ENCODE results near the gene CDON. TPM values are rescaled to one million over a fixed set of nuclear protein-coding genes. Genes with fewer than 3 reads are reported as not detected.

Gene CDON
- total and polyA plus RNA-seq, 2 donors (not counting 3 experiments of a cell fraction or from before 2014, with no cell fraction given), result 1.6 to 3.8 TPM

DNA sequence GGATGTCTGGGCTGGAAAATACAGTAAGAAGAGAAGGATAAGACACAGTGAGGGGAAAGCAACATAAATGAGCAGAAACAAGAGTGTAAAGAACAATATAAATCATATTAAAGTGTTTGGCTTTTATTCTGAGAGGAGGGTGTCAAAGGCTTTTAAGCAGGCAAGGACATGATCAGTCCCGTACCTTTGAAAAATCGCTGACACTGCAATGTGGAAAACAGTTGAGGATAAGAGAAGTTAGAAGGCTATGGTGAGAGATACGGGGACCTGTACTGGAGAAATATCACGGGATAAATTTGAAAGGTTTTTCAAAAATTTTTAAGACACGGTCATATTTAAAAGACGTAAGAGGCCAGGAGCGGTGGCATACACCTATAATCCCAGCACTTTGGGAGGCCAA is 30.3 kb downstream of the CDON start:
- H4K20me1 ChIP-seq (replicated peaks; ENCODE audit: control insufficient read depth, extremely low read depth, insufficient read depth, low read length), result no peaks in the 10 kb centered on the region
- H3K9me1 ChIP-seq (replicated peaks; ENCODE audit: control insufficient read depth, extremely low read depth, insufficient read depth, low read length), result no peaks in the 10 kb centered on the region
- H2AFZ ChIP-seq (ENCODE audit: low read depth, low read length), result no peak overlapping the region
- DNase-seq (ENCODE audit: low read depth, low spot score) (no peak), FAIRE-seq (no peak)
- H3K79me2 ChIP-seq (ENCODE audit: control insufficient read depth, insufficient read depth, low read length), result no peaks in the 10 kb centered on the region
- no peak overlapping the region for H3K4me3 ChIP-seq (replicated peaks in 1 of 3; ENCODE audit: insufficient read depth in 1 of 3, low read depth in 1 of 3, low read length in 3 of 3)
- no peaks in the 10 kb centered on the region for H3K36me3 ChIP-seq (ENCODE audit: control insufficient read depth in 2 of 2, extremely low read depth in 1 of 2, insufficient read depth in 2 of 2, low read length in 2 of 2)
- peaks cover 0 to 6% of the 10 kb centered on the region in 2 experiments for H3K27me3 ChIP-seq (ENCODE audit: control insufficient read depth in 2 of 2, insufficient read depth in 2 of 2, low read length in 2 of 2)
- dilution Hi-C loops (cut with MboI; ENCODE audit: extremely low pct_ligation_motif_present, low sequenced_read_pairs), result no loop called here
- H3K9ac ChIP-seq (replicated peaks; ENCODE audit: extremely low read depth, insufficient read depth, low read length), result no peak overlapping the region
- H3K27ac ChIP-seq (ENCODE audit: insufficient read depth, low read depth, low read length), result no peak overlapping the region
- intact Hi-C loops (cut with micrococcal nuclease), result no loop called here
- ChIA-PET CTCF (no interaction called here), POLR2A (no interaction called here)
- BruUV-seq (replicated peaks), result no TSS peak
- H3K4me1 ChIP-seq (ENCODE audit: control insufficient read depth, extremely low read depth, insufficient read depth, low read length), result no peaks in the 10 kb centered on the region
- no peaks in the 10 kb centered on the region for H3K9me3 ChIP-seq (replicated peaks; ENCODE audit: control insufficient read depth, insufficient read depth, low read length)
- TF ChIP-seq MYC (IDR thresholded peaks at IDR 0.05; ENCODE audit: low read depth, low read length) (no peak), POLR2A (IDR thresholded peaks at IDR 0.05; ENCODE audit: low read depth, low read length) (no peak), POLR2AphosphoS5 (IDR thresholded peaks at IDR 0.05; ENCODE audit: insufficient read depth, low read depth, low read length) (no peak), FOS (IDR thresholded peaks at IDR 0.05; ENCODE audit: borderline replicate concordance, insufficient read depth, low read length) (no peak), EZH2 (IDR thresholded peaks at IDR 0.05; ENCODE audit: borderline replicate concordance, low read depth, low read length, severe bottlenecking) (no peak), GATA2 (IDR thresholded peaks at IDR 0.05; ENCODE audit: insufficient read depth, insufficient read length, low read depth, low read length) (no peak), JUN (IDR thresholded peaks at IDR 0.05; ENCODE audit: borderline replicate concordance, insufficient read depth, insufficient read length, low read depth) (no peak)
- TF ChIP-seq, protein P1, sequence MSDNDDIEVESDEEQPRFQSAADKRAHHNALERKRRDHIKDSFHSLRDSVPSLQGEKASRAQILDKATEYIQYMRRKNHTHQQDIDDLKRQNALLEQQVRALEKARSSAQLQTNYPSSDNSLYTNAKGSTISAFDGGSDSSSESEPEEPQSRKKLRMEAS (IDR thresholded peaks at IDR 0.05; ENCODE audit: insufficient read depth, insufficient read length), result no peak
- TF ChIP-seq, protein P2, sequence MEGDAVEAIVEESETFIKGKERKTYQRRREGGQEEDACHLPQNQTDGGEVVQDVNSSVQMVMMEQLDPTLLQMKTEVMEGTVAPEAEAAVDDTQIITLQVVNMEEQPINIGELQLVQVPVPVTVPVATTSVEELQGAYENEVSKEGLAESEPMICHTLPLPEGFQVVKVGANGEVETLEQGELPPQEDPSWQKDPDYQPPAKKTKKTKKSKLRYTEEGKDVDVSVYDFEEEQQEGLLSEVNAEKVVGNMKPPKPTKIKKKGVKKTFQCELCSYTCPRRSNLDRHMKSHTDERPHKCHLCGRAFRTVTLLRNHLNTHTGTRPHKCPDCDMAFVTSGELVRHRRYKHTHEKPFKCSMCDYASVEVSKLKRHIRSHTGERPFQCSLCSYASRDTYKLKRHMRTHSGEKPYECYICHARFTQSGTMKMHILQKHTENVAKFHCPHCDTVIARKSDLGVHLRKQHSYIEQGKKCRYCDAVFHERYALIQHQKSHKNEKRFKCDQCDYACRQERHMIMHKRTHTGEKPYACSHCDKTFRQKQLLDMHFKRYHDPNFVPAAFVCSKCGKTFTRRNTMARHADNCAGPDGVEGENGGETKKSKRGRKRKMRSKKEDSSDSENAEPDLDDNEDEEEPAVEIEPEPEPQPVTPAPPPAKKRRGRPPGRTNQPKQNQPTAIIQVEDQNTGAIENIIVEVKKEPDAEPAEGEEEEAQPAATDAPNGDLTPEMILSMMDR (IDR thresholded peaks at IDR 0.05; ENCODE audit: extremely low read depth in 1 of 2, insufficient read depth in 1 of 2, low read depth in 1 of 2, low read length in 2 of 2), result no peak
- no peak overlapping the region for H3K4me2 ChIP-seq (ENCODE audit: insufficient read depth, low read length)
